Body of pancreas (tissue), 4 donors: Measurements from ENCODE around the gene SEMA3G. TPM values are rescaled to one million over a fixed set of nuclear protein-coding genes. Genes with fewer than 3 reads are reported as not detected.

Source experiments
- ATAC-seq: fragments of 150-250 bp; one replicate; pipeline ENCODE4 v1.9.1; 2016
- DNase-seq, 4 donors: peaks; one replicate each; pipeline ENCODE4 v3.0.0-alpha.2; 2019
- H3K27ac ChIP-seq, 4 donors: fragments of 200-600 bp; sonication (generic); 1 replicate in 3 of 4; 2 replicates in 1 of 4; pipeline versions ENCODE4 v1.5.1 to v1.6.1; 2016 to 2019; ENCODE audit warnings: mild to moderate bottlenecking in 1 of 4, mixed read lengths in 1 of 4, moderate library complexity in 1 of 4
- H3K27me3 ChIP-seq, 2 donors: fragments of 200-600 bp; sonication (generic); one replicate each; pipeline ENCODE4 v1.6.0; 2016; ENCODE audit warnings: mild to moderate bottlenecking in 1 of 2
- H3K36me3 ChIP-seq, 2 donors: fragments of 200-600 bp; sonication (generic); replicated peaks in 1 of 2; 2 replicates each; pipeline ENCODE4 v1.5.1; 2016; ENCODE audit warnings: low read depth in 2 of 2; ENCODE audit not compliant: insufficient read depth in 1 of 2
- H3K4me1 ChIP-seq: fragments of 200-600 bp; sonication (generic); one replicate; pipeline ENCODE4 v1.6.0; 2016
- H3K4me3 ChIP-seq, 2 donors: fragments of 200-600 bp; sonication (generic); 1 replicate in 1 of 2; 2 replicates in 1 of 2; pipeline ENCODE4 v1.5.1; 2016 to 2019
- H3K9me3 ChIP-seq, 3 donors: fragments of 200-600 bp; sonication (generic); 1 replicate in 2 of 3; 2 replicates in 1 of 3; pipeline ENCODE4 v1.5.1; 2016
- POLR2A ChIP-seq, 3 donors: fragments of 450-650 bp; IDR thresholded peaks; one replicate each; pipeline ENCODE4 v1.6.1; 2016; ENCODE audit warnings: antibody characterized with exemption in 3 of 3, mild to moderate bottlenecking in 2 of 3
- WGBS, 2 donors: methylation state at CpG; one replicate each; pipeline ENCODE4 v1.1.5; 2017; 5-methylcytosine and 5-hydroxymethylcytosine counted together
- intact Hi-C: fragments of 100-400 bp; cut with DNase I; formaldehyde crosslinking; loops from one replicate; pipeline ENCODE4 v1.15.1; 2023
- total RNA-seq, 2 donors: library from RNA; depleted of rRNA; stranded (reverse); fragments of >200 nt; gene quantifications; one replicate each; pipeline ENCODE4 v1.1.0, GENCODE V29; 2016
- TF ChIP-seq, protein P1 (sequence below), 7 experiments: fragments of 450-650 bp in 4 of 7; fragments of 200-600 bp in 3 of 7; sonication (generic) in 3 of 7; IDR thresholded peaks; one replicate each; pipeline ENCODE4 v1.5.1; 2016 to 2019; ENCODE audit warnings: antibody characterized with exemption in 7 of 7

SEMA3G gene
- total RNA-seq, 2 donors from 2014 or later = 3.9 to 13.2 TPM

GRCh38 chr3:52490939-52491526, 46.1 kb upstream of the SEMA3G start:
- Histone ChIP-seq H3K36me3 (peaks cover 0 to 25% of the 10 kb centered on the region in 2 donors), H3K9me3 (no peaks in the 10 kb centered on the region), H3K27ac (peak overlapping the region in 2 of 4 donors; percentile 57 to 70), H3K4me1 (peaks cover 4% of the 10 kb centered on the region), H3K4me3 (no peak overlapping the region), H3K27me3 (no peaks in the 10 kb centered on the region)
- intact Hi-C loops = no loop called here
- TF ChIP-seq, protein P1, sequence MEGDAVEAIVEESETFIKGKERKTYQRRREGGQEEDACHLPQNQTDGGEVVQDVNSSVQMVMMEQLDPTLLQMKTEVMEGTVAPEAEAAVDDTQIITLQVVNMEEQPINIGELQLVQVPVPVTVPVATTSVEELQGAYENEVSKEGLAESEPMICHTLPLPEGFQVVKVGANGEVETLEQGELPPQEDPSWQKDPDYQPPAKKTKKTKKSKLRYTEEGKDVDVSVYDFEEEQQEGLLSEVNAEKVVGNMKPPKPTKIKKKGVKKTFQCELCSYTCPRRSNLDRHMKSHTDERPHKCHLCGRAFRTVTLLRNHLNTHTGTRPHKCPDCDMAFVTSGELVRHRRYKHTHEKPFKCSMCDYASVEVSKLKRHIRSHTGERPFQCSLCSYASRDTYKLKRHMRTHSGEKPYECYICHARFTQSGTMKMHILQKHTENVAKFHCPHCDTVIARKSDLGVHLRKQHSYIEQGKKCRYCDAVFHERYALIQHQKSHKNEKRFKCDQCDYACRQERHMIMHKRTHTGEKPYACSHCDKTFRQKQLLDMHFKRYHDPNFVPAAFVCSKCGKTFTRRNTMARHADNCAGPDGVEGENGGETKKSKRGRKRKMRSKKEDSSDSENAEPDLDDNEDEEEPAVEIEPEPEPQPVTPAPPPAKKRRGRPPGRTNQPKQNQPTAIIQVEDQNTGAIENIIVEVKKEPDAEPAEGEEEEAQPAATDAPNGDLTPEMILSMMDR (IDR thresholded peaks at IDR 0.05) = no peak
- TF ChIP-seq POLR2A (IDR thresholded peaks at IDR 0.05) = peak in 1 of 3 donors; percentile 16
- DNase-seq = peak in 1 of 4 donors; percentile 65
- ATAC-seq = no peak
- 58 to 68% methylated on average over 4 to 23 of the region's 23 CpGs for WGBS, 2 donors

- H3K36me3 ChIP-seq = peaks cover 0 to 25% of the 10 kb centered on the region in 2 donors
- WGBS, 2 donors = 79 to 83% methylated on average over 11 to 22 of the region's 22 CpGs
- TF ChIP-seq POLR2A (IDR thresholded peaks at IDR 0.05) = no peak
- TF ChIP-seq, protein P1 (IDR thresholded peaks at IDR 0.05) = no peak
- DNase-seq (no peak), ATAC-seq (no peak)
- no peak overlapping the region for H3K4me3 ChIP-seq
- H3K27ac ChIP-seq = peak overlapping the region in 2 of 4 donors; percentile 9 to 70
- H3K27me3 ChIP-seq = no peaks in the 10 kb centered on the region
- no peaks in the 10 kb centered on the region for H3K9me3 ChIP-seq
- peaks cover 4% of the 10 kb centered on the region for H3K4me1 ChIP-seq
- intact Hi-C loops = no loop called here
Observed at GRCh38 chr3:52490035-52490938, 45.4 kb upstream of the SEMA3G start.

DNA sequence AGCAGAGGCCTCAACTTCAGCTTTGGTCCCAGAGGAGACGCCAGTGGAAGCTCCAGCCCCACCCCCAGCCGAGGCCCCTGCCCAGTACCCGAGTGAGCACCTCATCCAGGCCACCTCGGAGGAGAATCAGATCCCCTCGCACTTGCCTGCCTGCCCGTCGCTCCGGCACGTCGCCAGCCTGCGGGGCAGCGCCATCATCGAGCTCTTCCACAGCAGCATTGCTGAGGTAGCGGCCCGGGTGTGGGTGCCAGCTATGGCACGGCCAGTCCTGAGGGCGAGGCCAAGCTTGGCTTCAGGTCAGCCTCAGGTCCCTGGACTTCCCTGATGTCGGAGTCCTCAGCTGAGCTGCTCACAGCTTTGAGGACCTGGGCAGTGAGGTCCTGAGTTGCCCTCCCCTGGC, 44.5 kb upstream of the SEMA3G start:
- DNase-seq (no peak), ATAC-seq (no peak)
- H3K4me1 ChIP-seq = peaks cover 4% of the 10 kb centered on the region
- no peaks in the 10 kb centered on the region for H3K27me3 ChIP-seq
- no peak overlapping the region for H3K4me3 ChIP-seq
- H3K27ac ChIP-seq = peak overlapping the region in 1 of 4 donors; percentile 9
- 90% methylated on average over 2 of the region's 18 CpGs; no CpG with 5 or more reads in 1 of the 2 donors for WGBS, 2 donors
- H3K9me3 ChIP-seq = no peaks in the 10 kb centered on the region
- H3K36me3 ChIP-seq = peaks cover 0 to 25% of the 10 kb centered on the region in 2 donors
- intact Hi-C loops = no loop called here
- TF ChIP-seq, protein P1 (IDR thresholded peaks at IDR 0.05) = no peak
- TF ChIP-seq POLR2A (IDR thresholded peaks at IDR 0.05) = no peak

DNA sequence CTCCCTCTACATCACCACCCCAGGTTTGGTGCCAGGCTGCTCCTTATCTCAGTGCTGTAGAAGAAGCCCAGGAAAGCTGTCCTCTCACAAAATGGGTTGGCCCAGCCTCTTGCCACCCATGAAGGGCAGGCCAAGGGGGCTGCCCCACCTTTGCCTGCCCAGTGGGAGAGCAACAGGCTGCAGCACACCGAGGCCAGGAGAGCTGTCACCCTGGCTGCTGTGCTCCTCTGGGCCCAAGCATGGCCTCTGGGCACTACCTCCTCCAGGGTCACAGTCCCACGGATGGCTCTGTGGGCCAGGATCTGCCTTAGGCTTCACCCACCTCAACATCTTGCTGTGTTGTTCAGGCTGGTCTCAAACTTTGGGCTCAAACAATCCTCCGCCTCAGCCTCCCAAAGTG, 43.8 kb upstream of the SEMA3G start:
- WGBS, 2 donors = 82% methylated on average over 3 of the region's 3 CpGs; no CpG with 5 or more reads in 1 of the 2 donors
- Histone ChIP-seq H3K4me1 (peaks cover 4% of the 10 kb centered on the region), H3K27me3 (no peaks in the 10 kb centered on the region), H3K36me3 (peaks cover 0 to 25% of the 10 kb centered on the region in 2 donors), H3K27ac (no peak overlapping the region), H3K9me3 (no peaks in the 10 kb centered on the region), H3K4me3 (no peak overlapping the region)
- DNase-seq = no peak
- TF ChIP-seq, protein P1 (IDR thresholded peaks at IDR 0.05) = no peak
- intact Hi-C loops = no loop called here
- ATAC-seq = no peak
